Measurements from ENCODE around the gene ATXN10. TPM values are rescaled to one million over a fixed set of nuclear protein-coding genes. Genes with fewer than 3 reads are reported as not detected.

Gene ATXN10
- total and polyA plus RNA-seq, 2 donors (not counting 1 experiment from before 2014, with no cell fraction given): 52.3 to 95.5 TPM

- WGBS (ENCODE audit: insufficient coverage): 100% methylated on average over 1 of the region's 1 CpG
- Histone ChIP-seq H3K4me2 (replicated peaks; ENCODE audit: low read depth, low read length, poor library complexity, severe bottlenecking) (no peak overlapping the region), H3K27me3 (replicated peaks in 1 of 4; ENCODE audit: control extremely low read depth in 1 of 4, control insufficient read depth in 3 of 4, insufficient read depth in 4 of 4, low read length in 3 of 4) (no peaks in the 10 kb centered on the region), H3K9ac (ENCODE audit: low read length) (no peak overlapping the region), H3K9me3 (ENCODE audit: control extremely low read depth in 1 of 3, control insufficient read depth in 2 of 3, insufficient read depth in 1 of 3, low read length in 2 of 3) (no peaks in the 10 kb centered on the region), H3K4me3 (ENCODE audit: control extremely low read depth in 1 of 5, extremely low read depth in 1 of 5, insufficient read depth in 1 of 5, low read depth in 2 of 5, low read length in 4 of 5) (no peak overlapping the region), H3K4me1 (ENCODE audit: control insufficient read depth in 2 of 2, insufficient read depth in 2 of 2, low read length in 2 of 2) (peaks cover 0 to 3% of the 10 kb centered on the region in 2 donors), H2AFZ (ENCODE audit: insufficient read depth, low read depth, low read length, poor library complexity, severe bottlenecking) (no peak overlapping the region), H3K27ac (ENCODE audit: low read length in 2 of 2) (no peak overlapping the region), H4K20me1 (ENCODE audit: control insufficient read depth, insufficient read depth, low read length, poor library complexity, severe bottlenecking) (peaks cover 10% of the 10 kb centered on the region), H3K36me3 (replicated peaks in 1 of 2; ENCODE audit: control extremely low read depth in 1 of 2, control insufficient read depth in 1 of 2, extremely low read depth in 1 of 2, insufficient read depth in 2 of 2, low read length in 1 of 2) (peaks cover 0 to 8% of the 10 kb centered on the region in 2 experiments), H3K79me2 (ENCODE audit: control insufficient read depth, insufficient read depth, low read length) (peaks cover 8% of the 10 kb centered on the region)
- Mint-ChIP-seq H3K4me3 (no peak overlapping the region), H3K4me1 (peaks cover 9% of the 10 kb centered on the region), H3K27me3 (no peaks in the 10 kb centered on the region), H3K27ac (no peak overlapping the region), H3K9me3 (ENCODE audit: insufficient read depth) (no peaks in the 10 kb centered on the region)
- TF ChIP-seq EZH2 (IDR thresholded peaks at IDR 0.05; ENCODE audit: borderline replicate concordance, insufficient read depth, low read depth, low read length, poor library complexity, severe bottlenecking) (no peak), CTCF (IDR thresholded peaks at IDR 0.05) (no peak)
- DNase-seq (no peak), ATAC-seq (ENCODE audit: low read depth) (no peak)
- ChIA-PET POLR2A (no interaction called here), CTCF (interaction anchor here (1.3 kb wide), 1 partner anchor 107 kb away, joined by 3 read pairs; no protein-coding TSS in a partner anchor)
- intact Hi-C loops (cut with micrococcal nuclease): no loop called here
Observed at GRCh38 chr22:45756558-45756957, 84.9 kb downstream of the ATXN10 start.

- CTCF ChIA-PET: interaction anchor here (1.3 kb wide), 1 partner anchor 106 kb away, joined by 3 read pairs; no protein-coding TSS in a partner anchor
- peaks cover 9% of the 10 kb centered on the region for H3K4me1 Mint-ChIP-seq
- H4K20me1 ChIP-seq (ENCODE audit: control insufficient read depth, insufficient read depth, low read length, poor library complexity, severe bottlenecking): peaks cover 10% of the 10 kb centered on the region
- POLR2A ChIA-PET: interaction anchor here (0.5 kb wide), 1 partner anchor 85 kb away, joined by 3 read pairs; the partner anchor contains the start of gene ATXN10
- no peak overlapping the region for H3K4me3 ChIP-seq (ENCODE audit: control extremely low read depth in 1 of 5, extremely low read depth in 1 of 5, insufficient read depth in 1 of 5, low read depth in 2 of 5, low read length in 4 of 5)
- no peaks in the 10 kb centered on the region for H3K27me3 Mint-ChIP-seq
- no peak overlapping the region for H3K9ac ChIP-seq (ENCODE audit: low read length)
- no peak overlapping the region for H3K4me3 Mint-ChIP-seq
- no peak overlapping the region for H3K27ac Mint-ChIP-seq
- 96% methylated on average over 11 of the region's 14 CpGs for WGBS (ENCODE audit: insufficient coverage)
- no peaks in the 10 kb centered on the region for H3K9me3 Mint-ChIP-seq (ENCODE audit: insufficient read depth)
- no peak for TF ChIP-seq CTCF (IDR thresholded peaks at IDR 0.05)
- no peak for TF ChIP-seq EZH2 (IDR thresholded peaks at IDR 0.05; ENCODE audit: borderline replicate concordance, insufficient read depth, low read depth, low read length, poor library complexity, severe bottlenecking)
- H2AFZ ChIP-seq (ENCODE audit: insufficient read depth, low read depth, low read length, poor library complexity, severe bottlenecking): no peak overlapping the region
- no peak overlapping the region for H3K4me2 ChIP-seq (replicated peaks; ENCODE audit: low read depth, low read length, poor library complexity, severe bottlenecking)
- peaks cover 0 to 8% of the 10 kb centered on the region in 2 experiments for H3K36me3 ChIP-seq (replicated peaks in 1 of 2; ENCODE audit: control extremely low read depth in 1 of 2, control insufficient read depth in 1 of 2, extremely low read depth in 1 of 2, insufficient read depth in 2 of 2, low read length in 1 of 2)
- no peak overlapping the region for H3K27ac ChIP-seq (ENCODE audit: low read length in 2 of 2)
- peaks cover 0 to 3% of the 10 kb centered on the region in 2 donors for H3K4me1 ChIP-seq (ENCODE audit: control insufficient read depth in 2 of 2, insufficient read depth in 2 of 2, low read length in 2 of 2)
- H3K9me3 ChIP-seq (ENCODE audit: control extremely low read depth in 1 of 3, control insufficient read depth in 2 of 3, insufficient read depth in 1 of 3, low read length in 2 of 3): no peaks in the 10 kb centered on the region
- peaks cover 8% of the 10 kb centered on the region for H3K79me2 ChIP-seq (ENCODE audit: control insufficient read depth, insufficient read depth, low read length)
- intact Hi-C loops (cut with micrococcal nuclease): no loop called here
- ATAC-seq (ENCODE audit: low read depth) (no peak), DNase-seq (no peak)
- no peaks in the 10 kb centered on the region for H3K27me3 ChIP-seq (replicated peaks in 1 of 4; ENCODE audit: control extremely low read depth in 1 of 4, control insufficient read depth in 3 of 4, insufficient read depth in 4 of 4, low read length in 3 of 4)
Observed at GRCh38 chr22:45757068-45757467, 85.4 kb downstream of the ATXN10 start.
